H9 (cell line): Measurements from ENCODE around the gene FBXL2. TPM values are rescaled to one million over a fixed set of nuclear protein-coding genes. Genes with fewer than 3 reads are reported as not detected.

Source experiments
- DNase-seq: peaks from one replicate; pipeline ENCODE4 v3.0.0-alpha.2; 2017
- H2AFZ ChIP-seq: one replicate; pipeline ENCODE4 v1.6.1; 2013; ENCODE audit warnings: mild to moderate bottlenecking, low read length, control low read depth, moderate library complexity
- H2AK5ac ChIP-seq: 2 replicates; pipeline ENCODE4 v1.6.1; 2013; ENCODE audit warnings: low read length, control low read depth, mixed read lengths; ENCODE audit not compliant: insufficient read length
- H2BK120ac ChIP-seq: one replicate; pipeline ENCODE4 v1.6.1; 2013; ENCODE audit warnings: low read depth, mild to moderate bottlenecking, low read length, control low read depth, inconsistent platforms; ENCODE audit not compliant: poor library complexity, severe bottlenecking
- H2BK12ac ChIP-seq: 2 replicates; pipeline ENCODE4 v1.6.1; 2013; ENCODE audit warnings: low read length, control low read depth, mixed read lengths, low read depth; ENCODE audit not compliant: insufficient read length
- H2BK15ac ChIP-seq: 2 replicates; pipeline ENCODE4 v1.6.1; 2013; ENCODE audit warnings: low read depth, low read length, control low read depth
- H2BK20ac ChIP-seq: one replicate; pipeline ENCODE4 v1.6.1; 2013; ENCODE audit warnings: low read depth, mild to moderate bottlenecking, low read length, control low read depth, inconsistent platforms; ENCODE audit not compliant: poor library complexity, severe bottlenecking
- H2BK5ac ChIP-seq: 2 replicates; pipeline ENCODE4 v1.6.1; 2013; ENCODE audit warnings: low read length, control low read depth, mixed read lengths; ENCODE audit not compliant: insufficient read length
- H3K14ac ChIP-seq: 2 replicates; pipeline ENCODE4 v1.6.1; 2013; ENCODE audit warnings: low read length, control low read depth; ENCODE audit not compliant: insufficient read depth
- H3K18ac ChIP-seq: 2 replicates; pipeline ENCODE4 v1.6.1; 2013; ENCODE audit warnings: low read depth, mild to moderate bottlenecking, mixed read lengths, low read length, control low read depth; ENCODE audit not compliant: insufficient read length
- H3K23ac ChIP-seq: 2 replicates; pipeline ENCODE4 v1.6.1; 2013; ENCODE audit warnings: low read length, control low read depth, mixed read lengths, low read depth; ENCODE audit not compliant: insufficient read length
- H3K23me2 ChIP-seq: 2 replicates; pipeline ENCODE4 v1.6.1; 2013; ENCODE audit warnings: low read depth, mild to moderate bottlenecking, mixed read lengths, low read length, control low read depth; ENCODE audit not compliant: insufficient read length, poor library complexity, severe bottlenecking
- H3K27ac ChIP-seq: 2 replicates; pipeline ENCODE4 v1.5.1; 2013; ENCODE audit warnings: low read length, control low read depth, mixed read lengths, low read depth; ENCODE audit not compliant: insufficient read length
- H3K27me3 ChIP-seq: 2 replicates; pipeline ENCODE4 v1.6.1; 2013; ENCODE audit warnings: low read length, control low read depth, inconsistent platforms; ENCODE audit not compliant: insufficient read depth
- H3K4ac ChIP-seq: 2 replicates; pipeline ENCODE4 v1.6.1; 2013; ENCODE audit warnings: low read depth, mild to moderate bottlenecking, control low read depth, inconsistent platforms, low read length, moderate library complexity
- H3K4me1 ChIP-seq: 2 replicates; pipeline ENCODE4 v1.6.1; 2013; ENCODE audit warnings: low read length, control low read depth, inconsistent platforms; ENCODE audit not compliant: insufficient read depth
- H3K4me2 ChIP-seq: 2 replicates; pipeline ENCODE4 v1.6.1; 2013; ENCODE audit warnings: low read length, control low read depth, mixed read lengths; ENCODE audit not compliant: insufficient read length, insufficient read depth
- H3K56ac ChIP-seq: 2 replicates; pipeline ENCODE4 v1.6.1; 2013; ENCODE audit warnings: low read depth, mild to moderate bottlenecking, mixed read lengths, low read length, control low read depth; ENCODE audit not compliant: insufficient read length
- H3K79me1 ChIP-seq: 2 replicates; pipeline ENCODE4 v1.6.1; 2013; ENCODE audit warnings: low read depth, mild to moderate bottlenecking, moderate library complexity, low read length, control low read depth, inconsistent platforms; ENCODE audit not compliant: insufficient read depth, poor library complexity, severe bottlenecking
- H3K79me2 ChIP-seq: 2 replicates; pipeline ENCODE4 v1.6.1; 2013; ENCODE audit warnings: low read length, control low read depth, inconsistent platforms; ENCODE audit not compliant: insufficient read depth
- H3K9ac ChIP-seq: 2 replicates; pipeline ENCODE4 v1.6.1; 2013; ENCODE audit warnings: low read length, control low read depth, mixed read lengths; ENCODE audit not compliant: insufficient read length; ENCODE audit errors: extremely low read depth
- H3K9me3 ChIP-seq: one replicate; pipeline ENCODE4 v1.6.1; 2013; ENCODE audit warnings: low read depth, low read length, inconsistent platforms; ENCODE audit not compliant: control insufficient read depth
- H3T11ph ChIP-seq: one replicate; pipeline ENCODE4 v1.6.1; 2013; ENCODE audit warnings: mild to moderate bottlenecking, low read length, control low read depth, inconsistent platforms
- H4K20me1 ChIP-seq: one replicate; pipeline ENCODE4 v1.6.1; 2013; ENCODE audit not compliant: control insufficient read depth, insufficient read length, insufficient read depth
- H4K5ac ChIP-seq: 2 replicates; pipeline ENCODE4 v1.6.1; 2013; ENCODE audit warnings: low read depth, mild to moderate bottlenecking, mixed read lengths, low read length, control low read depth; ENCODE audit not compliant: insufficient read length
- H4K8ac ChIP-seq: replicated peaks from 2 replicates; pipeline ENCODE4 v1.6.1; 2013; ENCODE audit warnings: low read length, control low read depth, mixed read lengths, low read depth; ENCODE audit not compliant: insufficient read length
- H4K91ac ChIP-seq: 2 replicates; pipeline ENCODE4 v1.6.1; 2013; ENCODE audit warnings: low read depth, mild to moderate bottlenecking, moderate library complexity, mixed read lengths, low read length, control low read depth; ENCODE audit not compliant: insufficient read length
- H3K27ac Mint-ChIP-seq, 3 experiments: 2 replicates in 2 of 3; 3 replicates in 1 of 3; pipeline ENCODE4 v1.8.0; 2020 to 2021; ENCODE audit warnings: mixed read lengths in 3 of 3, mild to moderate bottlenecking in 1 of 3, moderate library complexity in 1 of 3
- H3K27me3 Mint-ChIP-seq: 2 replicates; pipeline ENCODE4 v1.8.0; 2021; ENCODE audit warnings: low read depth, mild to moderate bottlenecking, moderate library complexity, mixed read lengths
- H3K36me3 Mint-ChIP-seq, 3 experiments: 2 replicates in 2 of 3; 3 replicates in 1 of 3; pipeline ENCODE4 v1.8.0; 2020 to 2021; ENCODE audit warnings: low read depth in 3 of 3, mixed read lengths in 3 of 3; ENCODE audit not compliant: insufficient read depth in 1 of 3
- H3K4me1 Mint-ChIP-seq, 2 experiments: 2 replicates each; pipeline ENCODE4 v1.8.0; 2020; ENCODE audit warnings: mixed read lengths in 2 of 2
- H3K4me3 Mint-ChIP-seq, 2 experiments: 2 replicates in 1 of 2; 3 replicates in 1 of 2; pipeline ENCODE4 v1.8.0; 2020 to 2021; ENCODE audit warnings: mild to moderate bottlenecking in 2 of 2, mixed read lengths in 2 of 2, moderate library complexity in 1 of 2
- H3K9me3 Mint-ChIP-seq, 2 experiments: 2 replicates in 1 of 2; 3 replicates in 1 of 2; pipeline ENCODE4 v1.8.0; 2020; ENCODE audit warnings: mild to moderate bottlenecking in 2 of 2, mixed read lengths in 2 of 2, moderate library complexity in 1 of 2
- WGBS: extraction: QIAGEN DNeasy Blood & Tissue Kit; methylation state at CpG from one replicate; pipeline ENCODE4 v1.1.7; 2013; ENCODE audit warnings: missing lambda C conversion rate, low lambda C conversion rate, mixed read lengths; ENCODE audit not compliant: insufficient read length; ENCODE audit errors: extremely low coverage; 5-methylcytosine and 5-hydroxymethylcytosine counted together
- total RNA-seq: library from RNA; stranded (reverse); gene quantifications from 2 replicates; pipeline ENCODE4 v1.2.1, GENCODE V29; 2021
- TF ChIP-seq, protein P1 (sequence below): fragments of 200-600 bp; sonication (generic); conservative IDR thresholded peaks from 3 replicates; pipeline ENCODE4 v1.8.0; 2021; ENCODE audit warnings: antibody characterized with exemption, mild to moderate bottlenecking

FBXL2 gene
- total RNA-seq, 1 experiment from 2014 or later = 2.7 TPM

DNA sequence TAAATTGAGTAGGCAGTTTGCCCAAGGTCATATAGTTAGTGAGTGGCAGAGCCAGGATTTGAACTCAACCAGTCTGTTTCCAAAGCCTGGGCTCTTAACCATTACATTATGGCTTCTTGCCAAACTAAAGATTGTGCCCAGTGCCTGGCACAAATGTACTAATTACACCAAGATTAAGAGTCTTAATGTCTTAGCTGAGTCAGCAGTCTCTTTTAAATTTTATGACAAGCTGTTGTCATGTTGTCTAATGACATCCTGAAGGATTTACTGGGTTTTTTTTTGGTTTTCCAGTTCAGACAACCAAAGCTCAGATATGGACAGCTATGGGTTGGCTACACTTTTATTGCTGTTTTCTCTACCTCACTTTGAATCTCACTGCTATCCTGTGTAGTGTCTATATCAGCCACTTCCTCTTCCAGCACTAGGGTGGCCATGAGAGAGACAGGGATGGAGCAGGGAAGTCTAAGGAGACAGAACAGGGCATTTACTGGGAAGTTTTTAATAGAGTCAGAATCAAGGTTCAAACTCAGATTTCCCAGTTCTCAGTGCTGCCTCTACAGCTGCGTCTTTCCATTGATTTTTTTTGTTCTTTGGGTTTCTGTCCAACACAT lies 10.5 kb downstream of the FBXL2 start:
- Histone ChIP-seq H3K9ac (no peak overlapping the region), H3K4me1 (no peaks in the 10 kb centered on the region; the same call in 1 of the 2 replicates), H3K4ac (no peak overlapping the region), H3K79me1 (no peaks in the 10 kb centered on the region), H2BK15ac (no peak overlapping the region), H2AFZ (no peak overlapping the region), H3K27ac (no peak overlapping the region), H3K79me2 (no peaks in the 10 kb centered on the region), H2BK120ac (no peak overlapping the region), H3K56ac (no peak overlapping the region), H3T11ph (no peak overlapping the region), H3K18ac (no peak overlapping the region), H2BK5ac (no peak overlapping the region), H3K27me3 (no peaks in the 10 kb centered on the region), H3K9me3 (peaks cover 11% of the 10 kb centered on the region), H4K5ac (no peak overlapping the region), H3K4me2 (no peak overlapping the region), H2BK20ac (no peak overlapping the region), H2BK12ac (no peak overlapping the region), H2AK5ac (no peak overlapping the region), H3K23ac (no peak overlapping the region), H3K23me2 (no peaks in the 10 kb centered on the region), H4K8ac (no peak overlapping the region), H3K14ac (no peak overlapping the region), H4K20me1 (no peaks in the 10 kb centered on the region), H4K91ac (no peak overlapping the region)
- peaks cover 7% of the 10 kb centered on the region in 2 experiments for H3K4me1 Mint-ChIP-seq
- DNase-seq = no peak
- H3K27me3 Mint-ChIP-seq = peaks cover 2% of the 10 kb centered on the region; the same call in 1 of the 2 replicates
- TF ChIP-seq, protein P1, sequence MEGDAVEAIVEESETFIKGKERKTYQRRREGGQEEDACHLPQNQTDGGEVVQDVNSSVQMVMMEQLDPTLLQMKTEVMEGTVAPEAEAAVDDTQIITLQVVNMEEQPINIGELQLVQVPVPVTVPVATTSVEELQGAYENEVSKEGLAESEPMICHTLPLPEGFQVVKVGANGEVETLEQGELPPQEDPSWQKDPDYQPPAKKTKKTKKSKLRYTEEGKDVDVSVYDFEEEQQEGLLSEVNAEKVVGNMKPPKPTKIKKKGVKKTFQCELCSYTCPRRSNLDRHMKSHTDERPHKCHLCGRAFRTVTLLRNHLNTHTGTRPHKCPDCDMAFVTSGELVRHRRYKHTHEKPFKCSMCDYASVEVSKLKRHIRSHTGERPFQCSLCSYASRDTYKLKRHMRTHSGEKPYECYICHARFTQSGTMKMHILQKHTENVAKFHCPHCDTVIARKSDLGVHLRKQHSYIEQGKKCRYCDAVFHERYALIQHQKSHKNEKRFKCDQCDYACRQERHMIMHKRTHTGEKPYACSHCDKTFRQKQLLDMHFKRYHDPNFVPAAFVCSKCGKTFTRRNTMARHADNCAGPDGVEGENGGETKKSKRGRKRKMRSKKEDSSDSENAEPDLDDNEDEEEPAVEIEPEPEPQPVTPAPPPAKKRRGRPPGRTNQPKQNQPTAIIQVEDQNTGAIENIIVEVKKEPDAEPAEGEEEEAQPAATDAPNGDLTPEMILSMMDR = no peak
- H3K36me3 Mint-ChIP-seq = peaks cover 1 to 9% (median 8%) of the 10 kb centered on the region in 3 experiments; a peak in 5 of 7 replicates
- H3K9me3 Mint-ChIP-seq = peaks cover 13 to 20% of the 10 kb centered on the region in 2 experiments
- H3K4me3 Mint-ChIP-seq = no peak overlapping the region
- no peak overlapping the region for H3K27ac Mint-ChIP-seq
- WGBS = no CpG with 5 or more reads among the region's 1 CpG
